Sigmoid colon (tissue), 7 donors: Measurements from ENCODE around the gene ARRB1. TPM values are rescaled to one million over a fixed set of nuclear protein-coding genes. Genes with fewer than 3 reads are reported as not detected.

ENCODE experiments used
- DNase-seq: peaks from one replicate; pipeline ENCODE4 v3.0.0-alpha.2; 2019
- H3K27ac ChIP-seq, 4 donors: fragments of 200-600 bp; sonication (generic); one replicate each; pipeline ENCODE4 v1.5.1; 2016 to 2019; ENCODE audit warnings: mild to moderate bottlenecking in 1 of 4
- H3K27me3 ChIP-seq, 3 donors: fragments of 200-600 bp; sonication (generic); one replicate each; pipeline ENCODE4 v1.5.1; 2019; ENCODE audit warnings: mild to moderate bottlenecking in 1 of 3
- H3K36me3 ChIP-seq, 4 donors: fragments of 200-600 bp; sonication (generic); one replicate each; pipeline ENCODE4 v1.5.1; 2016 to 2019
- H3K4me1 ChIP-seq, 4 donors: fragments of 200-600 bp; sonication (generic); one replicate each; pipeline ENCODE4 v1.5.1; 2017 to 2019
- H3K4me3 ChIP-seq, 4 donors: fragments of 200-600 bp; sonication (generic); one replicate each; pipeline ENCODE4 v1.5.1; 2017 to 2019; ENCODE audit warnings: mild to moderate bottlenecking in 2 of 4, moderate library complexity in 1 of 4
- H3K9me3 ChIP-seq, 4 donors: fragments of 200-600 bp in 3 of 4; sonication (generic) in 3 of 4; one replicate each; pipeline versions ENCODE4 v1.5.1 to v1.6.1; 2013 to 2019
- CTCF ChIP-seq, 4 experiments: fragments of 450-650 bp in 3 of 4; fragments of 200-600 bp in 1 of 4; IDR thresholded peaks; one replicate each; pipeline ENCODE4 v1.5.1; 2016 to 2019; ENCODE audit warnings: antibody characterized with exemption in 4 of 4, mild to moderate bottlenecking in 3 of 4, moderate library complexity in 2 of 4
- EP300 ChIP-seq, 4 donors: sonication (generic); formaldehyde crosslinking; IDR thresholded peaks; one replicate each; pipeline ENCODE4 v1.6.1; 2017; ENCODE audit warnings: antibody characterized with exemption in 4 of 4
- POLR2A ChIP-seq, 2 donors: fragments of 450-650 bp; IDR thresholded peaks; one replicate each; pipeline ENCODE4 v1.6.1; 2016; ENCODE audit warnings: antibody characterized with exemption in 2 of 2, mild to moderate bottlenecking in 2 of 2, moderate library complexity in 2 of 2
- POLR2AphosphoS5 ChIP-seq, 4 donors: sonication (generic); formaldehyde crosslinking; IDR thresholded peaks; one replicate each; pipeline ENCODE4 v1.6.1; 2017; ENCODE audit warnings: antibody characterized with exemption in 4 of 4
- WGBS, 2 donors: extraction: QIAGEN DNeasy Blood & Tissue Kit; methylation state at CpG; one replicate each; pipeline ENCODE4 v1.1.7; 2013; 5-methylcytosine and 5-hydroxymethylcytosine counted together
- intact Hi-C: fragments of 100-400 bp; cut with DNase I; formaldehyde crosslinking; loops from one replicate; pipeline ENCODE4 v1.15.1; 2023
- polyA plus RNA-seq, 3 donors: library from polyadenylated mRNA; stranded (reverse); fragments of 200-250 nt; gene quantifications; one replicate each; pipeline ENCODE4 v1.2.3, GENCODE V29; 2013
- total RNA-seq, 4 donors: library from RNA; depleted of rRNA; stranded (reverse); fragments of >200 nt; gene quantifications; one replicate each; pipeline ENCODE4 v1.1.0, GENCODE V29; 2016
- donor health status: healthy with polysubstance abuse.
- donor health status: Bipolar disorder and iron deficiency.
- donor health status: healthy.

ARRB1 gene
- total and polyA plus RNA-seq, 7 donors: 24.0 to 96.7 (median 45.6) TPM

GRCh38 chr11:75267171-75267970 lies 84.1 kb downstream of the ARRB1 start:
- no peak for TF ChIP-seq POLR2A (IDR thresholded peaks at IDR 0.05)
- TF ChIP-seq CTCF (IDR thresholded peaks at IDR 0.05): no peak
- no peak for TF ChIP-seq EP300 (IDR thresholded peaks at IDR 0.05)
- TF ChIP-seq POLR2AphosphoS5 (IDR thresholded peaks at IDR 0.05): no peak
- H3K4me1 ChIP-seq: peaks cover 0 to 8% (median 0%) of the 10 kb centered on the region in 4 donors
- intact Hi-C loops: no loop called here
- H3K27ac ChIP-seq: no peak overlapping the region
- H3K9me3 ChIP-seq: no peaks in the 10 kb centered on the region
- peaks cover 0 to 70% (median 14%) of the 10 kb centered on the region in 4 donors for H3K36me3 ChIP-seq
- 87 to 90% methylated on average over 27 of the region's 27 CpGs for WGBS, 2 donors
- no peaks in the 10 kb centered on the region for H3K27me3 ChIP-seq
- peak; percentile 60 for DNase-seq
- no peak overlapping the region for H3K4me3 ChIP-seq

GRCh38 chr11:75265851-75266531 lies 85.5 kb downstream of the ARRB1 start:
- H3K27ac ChIP-seq: peak overlapping the region in 1 of 4 donors; percentile 38
- H3K9me3 ChIP-seq: no peaks in the 10 kb centered on the region
- peaks cover 0 to 8% (median under 1%) of the 10 kb centered on the region in 4 donors for H3K4me1 ChIP-seq
- 75 to 82% methylated on average over 17 of the region's 17 CpGs for WGBS, 2 donors
- DNase-seq: peak; percentile 67
- TF ChIP-seq CTCF (IDR thresholded peaks at IDR 0.05): no peak
- no peak for TF ChIP-seq EP300 (IDR thresholded peaks at IDR 0.05)
- no peak for TF ChIP-seq POLR2AphosphoS5 (IDR thresholded peaks at IDR 0.05)
- TF ChIP-seq POLR2A (IDR thresholded peaks at IDR 0.05): no peak
- intact Hi-C loops: no loop called here
- no peak overlapping the region for H3K4me3 ChIP-seq
- peaks cover 0 to 58% (median 4%) of the 10 kb centered on the region in 4 donors for H3K36me3 ChIP-seq
- H3K27me3 ChIP-seq: no peaks in the 10 kb centered on the region

- DNase-seq: peak; percentile 58
- peaks cover 0 to 48% (median 4%) of the 10 kb centered on the region in 4 donors for H3K36me3 ChIP-seq
- H3K27me3 ChIP-seq: no peaks in the 10 kb centered on the region
- peak overlapping the region in 1 of 4 donors; percentile 18 for H3K27ac ChIP-seq
- WGBS, 2 donors: 86 to 92% methylated on average over 6 of the region's 6 CpGs
- intact Hi-C loops: no loop called here
- H3K4me3 ChIP-seq: no peak overlapping the region
- H3K9me3 ChIP-seq: no peaks in the 10 kb centered on the region
- TF ChIP-seq POLR2AphosphoS5 (IDR thresholded peaks at IDR 0.05) (no peak), POLR2A (IDR thresholded peaks at IDR 0.05) (no peak), CTCF (IDR thresholded peaks at IDR 0.05) (no peak), EP300 (IDR thresholded peaks at IDR 0.05) (no peak)
- H3K4me1 ChIP-seq: peaks cover 0 to 8% (median 3%) of the 10 kb centered on the region in 4 donors
These were observed 86.5 kb downstream of the ARRB1 start for GRCh38 chr11:75264971-75265370.

GRCh38 chr11:75264356-75264755 lies 87.1 kb downstream of the ARRB1 start:
- Histone ChIP-seq H3K9me3 (no peaks in the 10 kb centered on the region), H3K36me3 (peaks cover 0 to 42% (median 4%) of the 10 kb centered on the region in 4 donors), H3K27ac (peak overlapping the region in 1 of 4 donors; percentile 18), H3K4me1 (peaks cover 0 to 8% (median 3%) of the 10 kb centered on the region in 4 donors), H3K4me3 (no peak overlapping the region), H3K27me3 (no peaks in the 10 kb centered on the region)
- intact Hi-C loops: no loop called here
- no peak for TF ChIP-seq POLR2A (IDR thresholded peaks at IDR 0.05)
- no peak for TF ChIP-seq EP300 (IDR thresholded peaks at IDR 0.05)
- no peak for TF ChIP-seq CTCF (IDR thresholded peaks at IDR 0.05)
- TF ChIP-seq POLR2AphosphoS5 (IDR thresholded peaks at IDR 0.05): no peak
- DNase-seq: peak; percentile 57
